Upper lobe of left lung (tissue), 6 donors: ENCODE data around the gene CEP131. TPM values are rescaled to one million over a fixed set of nuclear protein-coding genes. Genes with fewer than 3 reads are reported as not detected.

Source experiments
- ATAC-seq, 2 donors: fragments of 200-7000 bp; cut with Tn5 transposase; one replicate each; pipeline ENCODE4 v1.9.1; 2022; ENCODE audit warnings: mild to moderate bottlenecking in 2 of 2, moderate library complexity in 2 of 2; ENCODE audit not compliant: low FRiP score in 2 of 2
- DNase-seq, 2 donors: peaks; one replicate each; pipeline ENCODE4 v3.0.0-alpha.2; 2019 to 2020
- H3K27ac ChIP-seq, 4 donors: fragments of 200-600 bp; sonication (generic); one replicate each; pipeline ENCODE4 v1.5.1; 2016 to 2019
- H3K27me3 ChIP-seq, 4 donors: fragments of 200-600 bp; sonication (generic); one replicate each; pipeline ENCODE4 v1.5.1; 2017 to 2019
- H3K36me3 ChIP-seq, 4 donors: fragments of 200-600 bp; sonication (generic); one replicate each; pipeline ENCODE4 v1.5.1; 2016 to 2019
- H3K4me1 ChIP-seq, 4 donors: fragments of 200-600 bp; sonication (generic); one replicate each; pipeline ENCODE4 v1.5.1; 2018 to 2019
- H3K4me3 ChIP-seq, 4 donors: fragments of 200-600 bp; sonication (generic); one replicate each; pipeline ENCODE4 v1.5.1; 2017 to 2019; ENCODE audit warnings: mild to moderate bottlenecking in 2 of 4, moderate library complexity in 1 of 4
- H3K9me3 ChIP-seq, 4 donors: fragments of 200-600 bp; sonication (generic); one replicate each; pipeline ENCODE4 v1.5.1; 2018 to 2019
- CTCF ChIP-seq, 6 experiments: fragments of 450-650 bp in 4 of 6; fragments of 200-600 bp in 2 of 6; sonication (generic) in 2 of 6; IDR thresholded peaks; one replicate each; pipeline ENCODE4 v1.5.1; 2016 to 2019; ENCODE audit warnings: antibody characterized with exemption in 6 of 6
- EP300 ChIP-seq, 4 donors: sonication (generic); formaldehyde crosslinking; IDR thresholded peaks; one replicate each; pipeline ENCODE4 v1.5.1; 2017; ENCODE audit warnings: antibody characterized with exemption in 4 of 4, control low read depth in 2 of 4
- POLR2A ChIP-seq, 4 donors: fragments of 450-650 bp; IDR thresholded peaks; one replicate each; pipeline ENCODE4 v1.5.1; 2016 to 2017; ENCODE audit warnings: antibody characterized with exemption in 4 of 4, mild to moderate bottlenecking in 2 of 4
- POLR2AphosphoS5 ChIP-seq, 2 donors: sonication (generic); formaldehyde crosslinking; IDR thresholded peaks; one replicate each; pipeline ENCODE4 v1.5.1; 2017; ENCODE audit warnings: antibody characterized with exemption in 2 of 2
- WGBS, 2 donors: methylation state at CpG; one replicate each; pipeline ENCODE4 v1.1.5; 2017 to 2018; 5-methylcytosine and 5-hydroxymethylcytosine counted together
- total RNA-seq, 6 donors: library from RNA; depleted of rRNA in 4 of 6; stranded (reverse); fragments of >200 nt in 4 of 6; gene quantifications; one replicate each; pipeline versions ENCODE4 v1.1.0 to v1.2.1, GENCODE V29; 2016 to 2021
- donor health status: DM: no; HTN: no; CAD: no; lungs with moderate emphysema.
- donor health status: DM: no; HTN: yes; CAD: no; lungs with severe emphysema.

The CEP131 gene
- total RNA-seq, 6 donors from 2014 or later: 5.3 to 55.5 (median 12.6) TPM

- H3K9me3 ChIP-seq: no peaks in the 10 kb centered on the region
- TF ChIP-seq CTCF (IDR thresholded peaks at IDR 0.05) (no peak), EP300 (IDR thresholded peaks at IDR 0.05) (no peak), POLR2AphosphoS5 (IDR thresholded peaks at IDR 0.05) (no peak), POLR2A (IDR thresholded peaks at IDR 0.05) (no peak)
- peaks cover 0 to 14% (median 5%) of the 10 kb centered on the region in 4 donors for H3K36me3 ChIP-seq
- H3K4me3 ChIP-seq: no peak overlapping the region
- WGBS, 2 donors: 89 to 94% methylated on average over 11 to 12 of the region's 12 CpGs
- ATAC-seq (no peak), DNase-seq (peak in 1 of 2 donors; percentile 74)
- no peaks in the 10 kb centered on the region for H3K27me3 ChIP-seq
- no peaks in the 10 kb centered on the region for H3K4me1 ChIP-seq
- no peak overlapping the region for H3K27ac ChIP-seq
Measured at GRCh38 chr17:81206657-81207056, 16.1 kb downstream of the CEP131 start.

- Histone ChIP-seq H3K4me1 (no peaks in the 10 kb centered on the region), H3K27me3 (no peaks in the 10 kb centered on the region), H3K27ac (no peak overlapping the region), H3K9me3 (no peaks in the 10 kb centered on the region), H3K4me3 (no peak overlapping the region), H3K36me3 (peaks cover 0 to 14% (median 5%) of the 10 kb centered on the region in 4 donors)
- TF ChIP-seq POLR2AphosphoS5 (IDR thresholded peaks at IDR 0.05) (no peak), CTCF (IDR thresholded peaks at IDR 0.05) (no peak), EP300 (IDR thresholded peaks at IDR 0.05) (no peak), POLR2A (IDR thresholded peaks at IDR 0.05) (no peak)
- ATAC-seq (no peak), DNase-seq (no peak)
- WGBS, 2 donors: 93 to 94% methylated on average over 4 of the region's 4 CpGs
Measured at GRCh38 chr17:81206166-81206565, 16.6 kb downstream of the CEP131 start.

GRCh38 chr17:81204578-81204977 is 18.2 kb downstream of the CEP131 start:
- no peak overlapping the region for H3K4me3 ChIP-seq
- peaks cover 0 to 14% (median 5%) of the 10 kb centered on the region in 4 donors for H3K36me3 ChIP-seq
- no peak overlapping the region for H3K27ac ChIP-seq
- WGBS, 2 donors: 84 to 93% methylated on average over 9 to 10 of the region's 10 CpGs
- peaks cover 0 to 10% (median 5%) of the 10 kb centered on the region in 4 donors for H3K4me1 ChIP-seq
- no peaks in the 10 kb centered on the region for H3K9me3 ChIP-seq
- H3K27me3 ChIP-seq: no peaks in the 10 kb centered on the region
- DNase-seq: peak in 1 of 2 donors; percentile 54
- TF ChIP-seq CTCF (IDR thresholded peaks at IDR 0.05) (no peak), POLR2A (IDR thresholded peaks at IDR 0.05) (no peak), POLR2AphosphoS5 (IDR thresholded peaks at IDR 0.05) (no peak), EP300 (IDR thresholded peaks at IDR 0.05) (no peak)
- no peak for ATAC-seq

- Histone ChIP-seq H3K4me1 (peaks cover 4 to 23% (median 14%) of the 10 kb centered on the region in 4 donors), H3K27ac (no peak overlapping the region), H3K9me3 (no peaks in the 10 kb centered on the region), H3K4me3 (no peak overlapping the region), H3K27me3 (no peaks in the 10 kb centered on the region), H3K36me3 (peaks cover 0 to 14% (median 5%) of the 10 kb centered on the region in 4 donors)
- ATAC-seq (no peak), DNase-seq (peak in 1 of 2 donors; percentile 76)
- 92 to 95% methylated on average over 15 to 20 of the region's 20 CpGs for WGBS, 2 donors
- TF ChIP-seq POLR2A (IDR thresholded peaks at IDR 0.05): no peak
- TF ChIP-seq POLR2AphosphoS5 (IDR thresholded peaks at IDR 0.05): no peak
- no peak for TF ChIP-seq EP300 (IDR thresholded peaks at IDR 0.05)
- no peak for TF ChIP-seq CTCF (IDR thresholded peaks at IDR 0.05)
Measured at GRCh38 chr17:81203136-81203535, 19.6 kb downstream of the CEP131 start.

GRCh38 chr17:81202318-81202717 is 20.4 kb downstream of the CEP131 start:
- ATAC-seq (no peak), DNase-seq (peak in 1 of 2 donors; percentile 69)
- peaks cover 0 to 14% (median 5%) of the 10 kb centered on the region in 4 donors for H3K36me3 ChIP-seq
- no peaks in the 10 kb centered on the region for H3K9me3 ChIP-seq
- H3K27me3 ChIP-seq: no peaks in the 10 kb centered on the region
- TF ChIP-seq POLR2A (IDR thresholded peaks at IDR 0.05) (no peak), EP300 (IDR thresholded peaks at IDR 0.05) (no peak), POLR2AphosphoS5 (IDR thresholded peaks at IDR 0.05) (no peak), CTCF (IDR thresholded peaks at IDR 0.05) (no peak)
- WGBS, 2 donors: 97 to 100% methylated on average over 4 to 10 of the region's 10 CpGs
- H3K4me3 ChIP-seq: no peak overlapping the region
- no peak overlapping the region for H3K27ac ChIP-seq
- peaks cover 4 to 31% (median 19%) of the 10 kb centered on the region in 4 donors for H3K4me1 ChIP-seq
